Measurements from ENCODE around the gene HAUS3.

- TF ChIP-seq, protein P1, sequence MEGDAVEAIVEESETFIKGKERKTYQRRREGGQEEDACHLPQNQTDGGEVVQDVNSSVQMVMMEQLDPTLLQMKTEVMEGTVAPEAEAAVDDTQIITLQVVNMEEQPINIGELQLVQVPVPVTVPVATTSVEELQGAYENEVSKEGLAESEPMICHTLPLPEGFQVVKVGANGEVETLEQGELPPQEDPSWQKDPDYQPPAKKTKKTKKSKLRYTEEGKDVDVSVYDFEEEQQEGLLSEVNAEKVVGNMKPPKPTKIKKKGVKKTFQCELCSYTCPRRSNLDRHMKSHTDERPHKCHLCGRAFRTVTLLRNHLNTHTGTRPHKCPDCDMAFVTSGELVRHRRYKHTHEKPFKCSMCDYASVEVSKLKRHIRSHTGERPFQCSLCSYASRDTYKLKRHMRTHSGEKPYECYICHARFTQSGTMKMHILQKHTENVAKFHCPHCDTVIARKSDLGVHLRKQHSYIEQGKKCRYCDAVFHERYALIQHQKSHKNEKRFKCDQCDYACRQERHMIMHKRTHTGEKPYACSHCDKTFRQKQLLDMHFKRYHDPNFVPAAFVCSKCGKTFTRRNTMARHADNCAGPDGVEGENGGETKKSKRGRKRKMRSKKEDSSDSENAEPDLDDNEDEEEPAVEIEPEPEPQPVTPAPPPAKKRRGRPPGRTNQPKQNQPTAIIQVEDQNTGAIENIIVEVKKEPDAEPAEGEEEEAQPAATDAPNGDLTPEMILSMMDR (conservative IDR thresholded peaks at IDR 0.05; ENCODE audit: low read depth, low read length), result no peak
- TF ChIP-seq EZH2 (IDR thresholded peaks at IDR 0.05; ENCODE audit: low read length, unreplicated experiment) (no peak), EZH2phosphoT487 (IDR thresholded peaks at IDR 0.05; ENCODE audit: borderline replicate concordance, low read length) (no peak)
Observed at GRCh38 chr4:2289955-2290333, 48.0 kb upstream of the HAUS3 start.
